ENCODE measurements around the gene GPR27. TPM values are rescaled to one million over a fixed set of nuclear protein-coding genes. Genes with fewer than 3 reads are reported as not detected.

Gene GPR27
- total RNA-seq, 1 donor from 2014 or later = 1.6 TPM

DNA sequence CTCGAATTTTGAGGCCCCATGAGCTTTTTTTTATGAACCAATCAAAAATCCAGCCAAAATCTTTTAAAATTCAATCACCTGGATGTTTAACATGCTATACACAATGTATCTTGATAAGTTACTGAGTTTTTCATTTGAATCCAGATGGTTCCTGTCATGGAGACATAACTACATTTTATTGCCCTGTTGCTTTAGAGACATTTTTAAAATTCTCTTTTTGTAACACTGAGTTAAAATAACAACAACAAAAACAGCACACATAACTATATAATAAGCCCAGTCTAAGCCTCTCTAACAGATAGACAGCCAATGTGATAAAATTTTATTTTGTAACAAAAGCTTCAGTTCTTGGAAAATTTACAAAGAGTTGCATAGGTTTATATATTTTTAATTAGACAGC is 29.5 kb downstream of the GPR27 start:
- no peaks in the 10 kb centered on the region for H3K9me3 ChIP-seq (ENCODE audit: control insufficient read depth in 3 of 3, low read length in 3 of 3)
- no peak overlapping the region for H3K27ac ChIP-seq (ENCODE audit: low read depth, low read length)
- H3K4me1 ChIP-seq (ENCODE audit: control insufficient read depth in 3 of 3, insufficient read depth in 3 of 3, low read length in 3 of 3) = peaks cover 7 to 10% (median 8%) of the 10 kb centered on the region in 3 donors
- H3K27me3 ChIP-seq (ENCODE audit: control insufficient read depth in 3 of 3, insufficient read depth in 3 of 3, low read length in 3 of 3) = peaks cover 49 to 68% (median 59%) of the 10 kb centered on the region in 3 donors
- no peaks in the 10 kb centered on the region for H3K36me3 ChIP-seq (ENCODE audit: control insufficient read depth in 3 of 3, insufficient read depth in 3 of 3, low read length in 3 of 3)
- no peak overlapping the region for H3K9ac ChIP-seq (ENCODE audit: low read depth in 1 of 3, low read length in 3 of 3)
- no peak overlapping the region for H3K4me3 ChIP-seq (ENCODE audit: low read length in 3 of 3)

DNA sequence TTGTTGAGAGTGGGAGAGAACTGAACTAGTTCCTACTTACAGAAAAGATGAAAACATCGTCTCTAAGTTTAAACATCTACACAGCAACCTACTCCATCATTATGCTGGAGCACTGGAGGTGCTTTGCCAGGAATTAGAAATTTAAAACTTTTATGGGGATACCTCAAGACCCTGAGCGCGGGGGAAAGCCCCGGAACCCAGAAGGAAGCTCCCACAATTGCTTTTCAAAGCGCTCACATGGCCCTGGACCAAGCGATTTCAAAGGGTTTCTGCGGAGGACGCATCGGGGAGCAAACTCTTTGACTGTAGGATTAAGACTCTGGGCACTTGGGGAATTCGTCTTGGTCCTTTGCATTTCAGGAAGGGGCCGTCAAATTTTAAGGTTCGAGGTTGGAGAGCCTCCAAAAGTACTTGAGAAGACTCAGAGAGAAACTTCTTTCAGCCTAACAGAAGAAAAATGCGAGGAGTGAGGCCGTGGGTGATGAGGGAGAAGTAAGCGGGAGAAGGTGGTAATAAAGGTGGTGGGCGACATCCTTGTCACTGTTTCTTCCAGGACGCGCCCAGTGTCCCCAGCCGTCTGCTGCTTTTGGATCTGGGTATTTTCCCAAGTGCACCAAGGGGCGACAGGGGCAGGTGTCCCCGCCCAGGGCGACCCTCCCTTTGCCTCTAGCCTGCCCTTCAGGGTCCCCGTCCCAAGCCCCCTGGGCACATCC is 30.7 kb downstream of the GPR27 start:
- Histone ChIP-seq H3K9ac (ENCODE audit: low read depth in 1 of 3, low read length in 3 of 3) (no peak overlapping the region), H3K27ac (ENCODE audit: low read depth, low read length) (no peak overlapping the region), H3K4me3 (ENCODE audit: low read length in 3 of 3) (peak overlapping the region in 1 of 3 donors; percentile 30), H3K9me3 (ENCODE audit: control insufficient read depth in 3 of 3, low read length in 3 of 3) (no peaks in the 10 kb centered on the region), H3K36me3 (ENCODE audit: control insufficient read depth in 3 of 3, insufficient read depth in 3 of 3, low read length in 3 of 3) (no peaks in the 10 kb centered on the region), H3K4me1 (ENCODE audit: control insufficient read depth in 3 of 3, insufficient read depth in 3 of 3, low read length in 3 of 3) (peaks cover 7 to 10% (median 8%) of the 10 kb centered on the region in 3 donors), H3K27me3 (ENCODE audit: control insufficient read depth in 3 of 3, insufficient read depth in 3 of 3, low read length in 3 of 3) (peaks cover 49 to 67% (median 54%) of the 10 kb centered on the region in 3 donors)

DNA sequence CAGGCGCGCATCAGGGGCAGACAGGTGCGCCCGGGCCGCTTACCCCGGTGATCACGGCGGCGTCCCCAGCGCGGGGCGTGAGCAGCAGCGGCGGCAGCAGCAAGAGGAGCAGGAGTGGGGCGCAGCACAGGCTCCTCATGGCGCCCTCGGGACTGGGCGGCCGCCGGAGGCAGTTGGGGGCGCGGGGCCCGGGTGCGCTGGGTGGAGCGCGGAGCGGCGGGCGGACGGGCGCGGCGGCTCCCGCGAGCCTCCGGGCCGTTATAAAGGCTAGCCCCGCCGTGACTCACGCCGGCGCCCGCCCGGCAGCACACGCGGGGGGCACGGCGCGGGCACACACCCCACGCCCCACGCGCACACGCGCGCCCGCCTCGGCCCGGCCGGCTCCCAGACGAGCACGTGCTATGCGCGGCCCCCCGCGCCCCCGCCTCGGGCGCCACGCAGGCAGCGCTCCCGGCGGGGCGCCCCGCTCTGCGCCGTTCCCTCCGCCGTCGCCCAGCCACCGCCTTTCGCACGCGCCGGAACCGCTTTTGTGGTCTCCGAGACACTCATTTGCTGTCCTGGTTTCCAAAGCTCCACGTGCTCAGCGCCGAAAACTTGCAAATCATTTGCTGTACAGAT is 31.4 kb downstream of the GPR27 start, which contains the start of gene PROK2:
Gene PROK2 (minus strand): TSS at position 235 of the 618 bp plus-strand sequence. CDS start 96 bp downstream, at position 139.
- Histone ChIP-seq H3K9ac (ENCODE audit: low read depth in 1 of 3, low read length in 3 of 3) (no peak within 1 kb of the TSS), H3K4me1 (ENCODE audit: control insufficient read depth in 3 of 3, insufficient read depth in 3 of 3, low read length in 3 of 3) (peaks cover 7 to 10% (median 8%) of the 10 kb centered on the region in 3 donors), H3K9me3 (ENCODE audit: control insufficient read depth in 3 of 3, low read length in 3 of 3) (no peaks in the 10 kb centered on the region), H3K27me3 (ENCODE audit: control insufficient read depth in 3 of 3, insufficient read depth in 3 of 3, low read length in 3 of 3) (peaks cover 46 to 61% (median 49%) of the 10 kb centered on the region in 3 donors), H3K36me3 (ENCODE audit: control insufficient read depth in 3 of 3, insufficient read depth in 3 of 3, low read length in 3 of 3) (no peaks in the 10 kb centered on the region), H3K27ac (ENCODE audit: low read depth, low read length) (no peak within 1 kb of the TSS), H3K4me3 (ENCODE audit: low read length in 3 of 3) (peak within 1 kb of the TSS in 1 of 3 donors; percentile 30)

DNA sequence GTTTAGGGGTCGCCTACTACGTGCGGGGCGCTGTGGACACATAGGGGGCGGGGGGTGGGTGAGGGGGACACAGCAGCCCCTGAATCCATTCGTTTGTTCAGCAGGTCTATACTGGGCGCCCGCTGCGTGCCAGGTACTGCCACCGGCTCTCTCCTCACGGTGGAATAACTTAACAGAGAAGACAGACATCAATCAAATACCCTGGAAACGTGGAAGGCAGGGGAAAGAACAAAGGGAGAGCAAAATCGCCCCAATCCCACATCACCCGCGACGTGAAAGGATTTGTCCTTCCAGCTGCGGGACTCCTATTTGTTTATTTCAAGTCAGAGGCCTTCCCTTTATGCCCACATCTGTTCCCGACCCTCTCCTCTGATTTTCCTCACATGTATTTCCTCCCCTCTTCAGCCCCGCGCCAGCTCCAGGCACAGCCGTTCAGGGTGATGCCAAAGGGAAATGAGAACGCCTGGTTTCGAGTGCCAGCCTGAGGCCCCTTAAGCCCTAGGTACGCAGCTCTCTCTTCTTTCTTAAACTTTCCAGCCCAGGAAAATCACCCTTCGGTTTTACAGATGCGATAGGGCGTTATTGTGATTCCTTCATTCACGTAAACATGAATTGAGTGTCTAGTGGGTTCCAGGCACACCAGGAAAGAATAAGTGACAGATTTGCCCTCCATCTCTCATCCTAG is 32.0 kb downstream of the GPR27 start:
- H3K4me1 ChIP-seq (ENCODE audit: control insufficient read depth in 3 of 3, insufficient read depth in 3 of 3, low read length in 3 of 3) = peaks cover 7 to 10% (median 8%) of the 10 kb centered on the region in 3 donors
- no peaks in the 10 kb centered on the region for H3K36me3 ChIP-seq (ENCODE audit: control insufficient read depth in 3 of 3, insufficient read depth in 3 of 3, low read length in 3 of 3)
- no peak overlapping the region for H3K9ac ChIP-seq (ENCODE audit: low read depth in 1 of 3, low read length in 3 of 3)
- H3K27me3 ChIP-seq (ENCODE audit: control insufficient read depth in 3 of 3, insufficient read depth in 3 of 3, low read length in 3 of 3) = peaks cover 42 to 55% (median 42%) of the 10 kb centered on the region in 3 donors
- no peak overlapping the region for H3K27ac ChIP-seq (ENCODE audit: low read depth, low read length)
- H3K9me3 ChIP-seq (ENCODE audit: control insufficient read depth in 3 of 3, low read length in 3 of 3) = no peaks in the 10 kb centered on the region
- no peak overlapping the region for H3K4me3 ChIP-seq (ENCODE audit: low read length in 3 of 3)

DNA sequence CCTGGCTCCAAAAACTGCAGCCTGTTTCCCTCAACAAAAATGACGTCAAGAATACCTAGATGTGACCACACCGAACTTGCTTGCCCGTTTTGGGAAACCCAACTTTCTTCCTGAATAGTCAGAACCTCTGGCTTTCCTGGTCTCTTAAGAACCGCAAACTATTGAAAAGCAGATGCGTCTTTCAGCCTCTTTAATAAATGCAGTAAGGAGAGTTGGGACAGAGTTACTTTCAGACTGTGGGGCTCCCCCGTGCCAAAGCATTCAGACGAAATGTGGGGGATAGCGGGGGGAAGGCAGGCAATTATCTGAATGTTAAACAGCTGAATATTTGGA is 32.5 kb downstream of the GPR27 start:
- H3K36me3 ChIP-seq (ENCODE audit: control insufficient read depth in 3 of 3, insufficient read depth in 3 of 3, low read length in 3 of 3) = no peaks in the 10 kb centered on the region
- H3K9ac ChIP-seq (ENCODE audit: low read depth in 1 of 3, low read length in 3 of 3) = no peak overlapping the region
- peaks cover 7 to 10% (median 8%) of the 10 kb centered on the region in 3 donors for H3K4me1 ChIP-seq (ENCODE audit: control insufficient read depth in 3 of 3, insufficient read depth in 3 of 3, low read length in 3 of 3)
- no peaks in the 10 kb centered on the region for H3K9me3 ChIP-seq (ENCODE audit: control insufficient read depth in 3 of 3, low read length in 3 of 3)
- peaks cover 38 to 51% (median 40%) of the 10 kb centered on the region in 3 donors for H3K27me3 ChIP-seq (ENCODE audit: control insufficient read depth in 3 of 3, insufficient read depth in 3 of 3, low read length in 3 of 3)
- H3K27ac ChIP-seq (ENCODE audit: low read depth, low read length) = no peak overlapping the region
- no peak overlapping the region for H3K4me3 ChIP-seq (ENCODE audit: low read length in 3 of 3)

DNA sequence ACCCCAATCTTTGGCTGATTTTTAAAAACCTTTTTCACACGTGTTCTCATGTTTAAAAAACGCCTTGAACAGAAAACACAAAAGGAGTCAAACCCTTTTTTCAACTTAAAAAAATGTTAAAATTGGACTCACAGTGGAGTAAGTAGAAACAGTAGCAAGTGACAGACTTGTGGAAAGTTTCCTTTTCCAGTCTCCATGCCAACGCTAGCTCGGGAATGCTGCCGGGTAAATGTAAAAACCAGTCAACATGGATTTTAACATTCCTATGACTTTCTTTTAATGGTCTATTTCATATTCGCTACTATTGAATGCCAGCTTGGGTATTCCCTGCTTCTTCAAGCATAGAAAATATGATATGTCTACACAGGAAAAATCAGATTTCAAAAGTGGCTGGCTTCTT is 32.9 kb downstream of the GPR27 start:
- H3K9me3 ChIP-seq (ENCODE audit: control insufficient read depth in 3 of 3, low read length in 3 of 3) = no peaks in the 10 kb centered on the region
- H3K27me3 ChIP-seq (ENCODE audit: control insufficient read depth in 3 of 3, insufficient read depth in 3 of 3, low read length in 3 of 3) = peaks cover 35 to 48% (median 36%) of the 10 kb centered on the region in 3 donors
- H3K36me3 ChIP-seq (ENCODE audit: control insufficient read depth in 3 of 3, insufficient read depth in 3 of 3, low read length in 3 of 3) = no peaks in the 10 kb centered on the region
- no peak overlapping the region for H3K27ac ChIP-seq (ENCODE audit: low read depth, low read length)
- peaks cover 7 to 10% (median 8%) of the 10 kb centered on the region in 3 donors for H3K4me1 ChIP-seq (ENCODE audit: control insufficient read depth in 3 of 3, insufficient read depth in 3 of 3, low read length in 3 of 3)
- H3K4me3 ChIP-seq (ENCODE audit: low read length in 3 of 3) = no peak overlapping the region
- H3K9ac ChIP-seq (ENCODE audit: low read depth in 1 of 3, low read length in 3 of 3) = no peak overlapping the region

DNA sequence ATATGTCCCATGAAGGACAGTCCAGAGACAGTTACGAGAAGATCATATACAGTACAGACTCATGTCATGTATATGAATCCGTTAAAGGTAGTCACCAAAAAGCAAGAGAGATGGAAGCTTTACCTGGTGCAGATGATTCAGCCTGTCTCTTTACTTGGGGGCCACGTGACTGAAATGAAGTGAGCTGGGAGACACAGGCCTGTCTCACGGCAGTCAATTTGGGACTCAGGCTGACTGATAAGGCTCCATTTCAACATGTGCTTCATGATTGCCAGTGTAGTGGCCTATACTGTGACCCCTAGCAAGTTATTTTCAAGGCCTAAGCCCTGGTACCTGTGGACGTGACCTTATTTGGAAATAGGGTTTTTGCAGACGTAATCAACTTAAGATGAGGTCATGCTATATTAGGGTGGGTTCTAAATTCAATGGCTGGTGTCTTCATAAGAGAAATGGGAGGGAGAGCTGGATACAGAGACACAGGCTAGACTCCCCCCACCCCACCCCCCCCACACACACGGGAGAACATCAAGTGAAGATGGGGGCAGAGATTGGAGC is 34.3 kb downstream of the GPR27 start:
- H3K36me3 ChIP-seq (ENCODE audit: control insufficient read depth in 3 of 3, insufficient read depth in 3 of 3, low read length in 3 of 3) = no peaks in the 10 kb centered on the region
- peaks cover 22 to 35% (median 28%) of the 10 kb centered on the region in 3 donors for H3K27me3 ChIP-seq (ENCODE audit: control insufficient read depth in 3 of 3, insufficient read depth in 3 of 3, low read length in 3 of 3)
- H3K27ac ChIP-seq (ENCODE audit: low read depth, low read length) = no peak overlapping the region
- H3K9ac ChIP-seq (ENCODE audit: low read depth in 1 of 3, low read length in 3 of 3) = no peak overlapping the region
- no peak overlapping the region for H3K4me3 ChIP-seq (ENCODE audit: low read length in 3 of 3)
- H3K9me3 ChIP-seq (ENCODE audit: control insufficient read depth in 3 of 3, low read length in 3 of 3) = no peaks in the 10 kb centered on the region
- peaks cover 7 to 10% (median 8%) of the 10 kb centered on the region in 3 donors for H3K4me1 ChIP-seq (ENCODE audit: control insufficient read depth in 3 of 3, insufficient read depth in 3 of 3, low read length in 3 of 3)

DNA sequence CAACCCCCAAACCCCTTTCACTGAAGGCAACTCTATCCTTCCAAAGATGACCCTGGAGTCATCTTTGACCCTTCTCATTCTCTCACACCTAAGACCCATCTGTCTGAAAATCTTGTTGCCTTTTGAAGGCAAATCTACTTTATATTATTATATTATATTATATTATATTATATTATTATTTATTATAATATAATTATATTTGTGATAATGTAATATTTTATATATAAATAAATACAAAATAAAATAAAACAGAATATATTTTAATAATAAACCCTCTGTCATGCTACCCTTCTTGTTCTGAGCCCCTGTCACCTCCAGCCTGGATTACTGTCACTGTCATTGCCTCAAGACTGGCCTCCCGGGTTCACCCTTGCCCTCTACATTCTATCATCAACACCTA is 36.3 kb downstream of the GPR27 start:
- no peaks in the 10 kb centered on the region for H3K36me3 ChIP-seq (ENCODE audit: control insufficient read depth in 3 of 3, insufficient read depth in 3 of 3, low read length in 3 of 3)
- H3K4me1 ChIP-seq (ENCODE audit: control insufficient read depth in 3 of 3, insufficient read depth in 3 of 3, low read length in 3 of 3) = peaks cover 0 to 3% (median 0%) of the 10 kb centered on the region in 3 donors
- H3K27ac ChIP-seq (ENCODE audit: low read depth, low read length) = no peak overlapping the region
- H3K9me3 ChIP-seq (ENCODE audit: control insufficient read depth in 3 of 3, low read length in 3 of 3) = no peaks in the 10 kb centered on the region
- H3K27me3 ChIP-seq (ENCODE audit: control insufficient read depth in 3 of 3, insufficient read depth in 3 of 3, low read length in 3 of 3) = peaks cover 3 to 17% (median 15%) of the 10 kb centered on the region in 3 donors
- no peak overlapping the region for H3K9ac ChIP-seq (ENCODE audit: low read depth in 1 of 3, low read length in 3 of 3)
- H3K4me3 ChIP-seq (ENCODE audit: low read length in 3 of 3) = no peak overlapping the region

DNA sequence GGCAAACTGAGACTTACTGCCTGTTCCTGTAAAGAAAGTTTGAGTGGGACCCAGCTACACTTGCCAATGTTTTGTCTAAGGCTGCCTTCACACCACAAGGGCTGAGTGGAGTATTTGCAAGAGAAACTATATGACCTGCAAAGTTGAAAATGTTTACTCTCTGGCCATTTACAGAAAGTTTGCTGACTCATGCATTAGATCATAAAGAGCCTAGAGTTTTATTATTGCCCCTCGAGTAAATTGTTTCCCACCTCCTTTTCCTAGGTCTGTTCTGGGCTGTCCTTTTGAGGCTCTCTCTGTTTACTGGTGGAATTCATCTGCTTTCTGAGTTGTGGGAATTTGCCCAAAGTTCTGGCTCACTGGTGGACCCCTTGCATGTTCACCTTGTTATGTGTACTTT is 38.0 kb downstream of the GPR27 start:
- Histone ChIP-seq H3K27ac (ENCODE audit: low read depth, low read length) (no peak overlapping the region), H3K36me3 (ENCODE audit: control insufficient read depth in 3 of 3, insufficient read depth in 3 of 3, low read length in 3 of 3) (no peaks in the 10 kb centered on the region), H3K9ac (ENCODE audit: low read depth in 1 of 3, low read length in 3 of 3) (no peak overlapping the region), H3K4me3 (ENCODE audit: low read length in 3 of 3) (no peak overlapping the region), H3K9me3 (ENCODE audit: control insufficient read depth in 3 of 3, low read length in 3 of 3) (no peaks in the 10 kb centered on the region), H3K27me3 (ENCODE audit: control insufficient read depth in 3 of 3, insufficient read depth in 3 of 3, low read length in 3 of 3) (peaks cover 0 to 4% (median 4%) of the 10 kb centered on the region in 3 donors), H3K4me1 (ENCODE audit: control insufficient read depth in 3 of 3, insufficient read depth in 3 of 3, low read length in 3 of 3) (no peaks in the 10 kb centered on the region)

All from skeletal muscle tissue (tissue), 4 donors.